Stimulated activated CD8-positive, alpha-beta memory T cell treated with anti-CD3 and anti-CD28 coated beads, Interleukin-15, amount 100 ng/mL, for 24 hours (primary cell): ENCODE measurements around the gene TROAP.
"Not testable (repeated sequence)": the region's sequence is repeated elsewhere in the genome, so short reads cannot be mapped to it uniquely, and the experiment has no call there.

Experiments
- DNase-seq: peaks from one replicate; pipeline ENCODE4 v3.0.0-alpha.2; 2020; ENCODE audit warnings: low read depth

Gene TROAP

DNA sequence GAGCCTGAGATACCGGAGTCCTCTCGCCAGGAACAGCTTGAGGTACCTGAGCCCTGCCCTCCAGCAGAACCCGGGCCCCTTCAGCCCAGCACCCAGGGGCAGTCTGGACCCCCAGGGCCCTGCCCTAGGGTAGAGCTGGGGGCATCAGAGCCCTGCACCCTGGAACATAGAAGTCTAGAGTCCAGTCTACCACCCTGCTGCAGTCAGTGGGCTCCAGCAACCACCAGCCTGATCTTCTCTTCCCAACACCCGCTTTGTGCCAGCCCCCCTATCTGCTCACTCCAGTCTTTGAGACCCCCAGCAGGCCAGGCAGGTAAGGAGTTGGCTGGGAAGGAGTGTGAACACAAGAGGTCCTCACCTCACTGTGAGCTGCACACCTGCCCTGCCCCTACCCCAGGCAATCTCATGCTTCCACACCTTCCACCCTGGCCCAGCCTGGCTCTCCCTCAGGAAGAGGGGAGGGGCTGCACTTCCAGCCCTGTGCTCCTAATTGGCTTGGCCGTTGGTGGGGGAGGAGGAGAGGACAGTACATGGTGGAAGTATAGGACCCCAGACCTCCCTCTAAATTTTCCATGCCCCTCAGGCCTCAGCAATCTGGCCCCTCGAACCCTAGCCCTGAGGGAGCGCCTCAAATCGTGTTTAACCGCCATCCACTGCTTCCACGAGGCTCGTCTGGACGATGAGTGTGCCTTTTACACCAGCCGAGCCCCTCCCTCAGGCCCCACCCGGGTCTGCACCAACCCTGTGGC is 7.8 kb downstream of the TROAP start:
- DNase-seq, result no peak

- DNase-seq, result no peak
Measured at GRCh38 chr12:49331380-49332222, 8.5 kb downstream of the TROAP start.

- no peak for DNase-seq
Measured at GRCh38 chr12:49332441-49332861, 9.4 kb downstream of the TROAP start.

DNA sequence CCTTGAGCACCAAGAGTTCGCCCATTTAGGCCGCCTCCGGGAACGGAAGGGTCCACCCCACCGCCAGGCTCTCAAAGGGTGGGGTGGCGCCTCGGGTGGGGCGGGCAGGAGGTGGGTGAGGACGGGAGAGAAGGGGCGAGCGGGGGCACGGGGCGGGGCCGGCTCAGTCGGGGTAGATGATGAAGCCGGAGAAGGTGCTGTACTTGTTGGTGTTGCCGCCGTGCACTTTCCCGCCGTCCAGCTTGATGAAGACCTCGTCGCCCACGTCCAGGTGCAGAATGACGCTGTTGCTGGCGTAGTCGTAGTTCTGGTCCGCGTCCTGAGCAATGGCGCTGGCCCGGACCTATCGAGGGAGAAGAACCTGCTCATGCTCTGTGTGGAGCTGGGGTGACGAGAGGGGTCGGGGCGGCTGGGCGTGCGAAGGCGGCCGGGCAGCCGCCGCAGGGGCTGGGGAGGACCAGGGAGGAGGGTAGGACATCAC is 9.9 kb downstream of the TROAP start:
- DNase-seq, result no peak

DNA sequence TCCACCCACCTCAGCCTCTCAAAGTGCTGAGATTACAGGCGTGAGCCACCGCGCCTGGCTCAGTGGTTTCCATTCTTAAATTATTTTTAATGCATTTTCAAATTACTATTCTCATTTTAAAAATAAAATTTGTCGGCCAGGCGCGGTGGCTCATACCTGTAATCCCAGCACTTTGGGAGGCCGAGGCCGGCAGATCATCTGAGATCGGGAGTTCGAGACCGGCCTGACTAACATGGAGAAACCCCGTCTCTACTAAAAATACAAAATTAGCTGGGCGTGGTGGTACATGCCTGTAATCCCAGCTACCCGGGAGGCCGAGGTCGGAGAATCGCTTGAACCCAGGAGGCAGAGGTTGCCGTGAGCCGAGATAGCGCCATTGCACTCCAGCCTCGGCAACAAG is 10.7 kb downstream of the TROAP start:
- DNase-seq, result not testable (repeated sequence)

DNA sequence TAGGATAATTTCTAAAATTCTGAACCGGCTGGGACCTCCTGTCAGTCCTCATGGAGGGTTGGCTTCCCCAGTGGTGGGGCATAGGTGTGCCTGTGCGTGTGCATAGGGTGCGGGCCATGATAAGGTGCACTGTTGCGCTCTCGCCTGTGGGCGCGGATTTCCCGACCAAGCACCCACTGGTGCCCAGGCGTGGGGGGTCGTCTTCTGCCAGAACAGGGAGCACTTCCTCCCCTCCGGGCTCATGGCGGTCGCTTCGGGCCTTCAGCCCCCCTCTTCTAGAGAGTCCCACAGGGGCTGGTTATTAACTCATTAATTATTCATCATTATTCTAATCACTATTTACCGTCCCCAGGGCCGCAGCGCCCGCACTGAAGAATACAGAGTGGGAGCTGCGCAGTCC is 11.2 kb downstream of the TROAP start:
- no peak for DNase-seq

DNA sequence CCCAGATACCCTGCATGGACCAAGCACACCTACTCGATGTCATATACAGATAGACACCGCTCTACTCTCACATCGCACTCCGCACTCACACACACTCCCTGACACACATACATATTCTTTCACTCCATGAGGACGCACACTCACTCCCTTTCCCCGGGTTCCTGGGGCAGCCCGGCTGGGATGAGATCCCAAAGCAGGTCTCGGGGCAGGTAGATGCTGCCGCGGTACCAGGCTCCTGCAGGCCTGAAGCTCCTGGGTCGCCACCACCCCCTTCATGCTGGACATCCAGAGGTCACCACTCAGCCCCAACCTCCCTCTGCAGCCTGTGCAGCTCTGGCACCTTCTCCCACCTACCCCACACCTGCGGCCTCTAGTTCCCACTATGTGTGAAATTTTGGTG is 11.6 kb downstream of the TROAP start:
- no peak for DNase-seq

DNA sequence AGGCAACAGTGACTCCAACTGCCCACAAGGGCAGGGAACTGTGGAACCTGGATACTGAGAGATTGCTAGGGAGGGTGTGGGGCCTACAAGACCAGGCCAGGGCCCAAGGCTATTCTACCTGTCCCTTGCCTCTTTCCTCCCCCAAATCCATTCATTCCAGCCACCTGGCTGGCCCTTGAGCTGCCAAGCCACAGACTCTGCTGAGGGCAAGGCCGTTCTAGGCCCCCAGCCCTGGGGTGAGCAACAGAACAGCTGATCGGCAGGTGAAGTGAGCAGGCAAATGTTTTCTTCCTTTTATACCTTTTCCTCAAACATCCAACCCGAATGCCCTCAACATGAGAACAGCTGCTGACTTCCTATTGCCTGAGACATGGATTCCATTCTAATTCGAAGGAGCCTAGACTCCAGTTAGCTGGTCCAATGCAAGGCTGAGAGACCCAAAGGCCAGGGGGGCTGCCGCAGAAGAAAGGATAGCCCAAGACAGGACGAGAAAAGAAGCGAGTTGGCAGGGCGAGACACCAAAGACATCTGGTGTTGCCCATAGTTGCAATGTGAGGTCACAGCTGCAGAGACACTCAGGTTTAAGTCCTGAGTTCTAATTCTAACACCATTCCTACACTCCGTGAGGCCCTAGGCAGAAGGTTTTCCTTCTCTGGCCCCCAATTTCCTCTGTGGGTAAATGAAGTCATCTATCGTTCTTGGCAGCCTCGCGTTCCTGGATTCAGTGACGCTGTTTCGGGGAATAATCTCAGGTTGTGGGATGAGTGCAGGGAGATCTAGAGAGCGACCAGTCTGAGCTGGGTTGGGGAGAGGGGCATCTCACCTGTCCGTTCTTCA is 12.3 kb downstream of the TROAP start:
- DNase-seq, result no peak

DNA sequence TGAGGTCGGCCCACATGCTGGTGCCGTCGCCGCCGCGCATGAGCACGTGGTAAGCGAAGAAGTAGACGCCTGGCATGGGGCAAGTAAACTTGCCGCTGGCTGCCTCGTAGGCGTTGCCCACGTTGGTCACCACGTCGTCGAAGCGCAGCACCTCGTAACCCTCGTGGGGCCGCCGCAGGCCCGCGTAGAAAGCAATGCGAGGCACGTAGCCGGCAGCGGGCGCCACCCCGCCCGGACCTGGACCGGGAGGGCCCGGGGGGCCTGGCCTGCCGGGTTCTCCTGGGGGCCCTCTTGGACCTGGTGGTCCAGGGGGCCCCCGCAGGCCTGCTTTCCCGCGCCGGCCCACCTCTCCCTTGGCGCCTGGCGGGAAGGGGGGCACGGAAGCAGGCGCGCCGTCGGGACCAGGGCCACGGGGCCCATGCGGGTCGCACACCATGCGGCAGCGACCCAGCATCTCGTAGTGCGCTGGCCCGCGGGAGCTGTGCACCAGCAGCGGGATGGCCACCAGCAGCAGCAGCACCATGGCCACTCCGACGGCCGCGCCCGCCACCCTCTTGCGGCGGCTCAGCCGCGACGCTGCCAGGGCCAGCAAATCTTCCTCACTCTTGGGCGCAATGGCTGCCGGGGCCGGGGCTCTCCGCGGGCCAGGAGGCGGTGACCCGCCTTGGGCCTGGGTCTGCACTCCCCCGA is 13.0 kb downstream of the TROAP start:
- DNase-seq, result no peak

DNA sequence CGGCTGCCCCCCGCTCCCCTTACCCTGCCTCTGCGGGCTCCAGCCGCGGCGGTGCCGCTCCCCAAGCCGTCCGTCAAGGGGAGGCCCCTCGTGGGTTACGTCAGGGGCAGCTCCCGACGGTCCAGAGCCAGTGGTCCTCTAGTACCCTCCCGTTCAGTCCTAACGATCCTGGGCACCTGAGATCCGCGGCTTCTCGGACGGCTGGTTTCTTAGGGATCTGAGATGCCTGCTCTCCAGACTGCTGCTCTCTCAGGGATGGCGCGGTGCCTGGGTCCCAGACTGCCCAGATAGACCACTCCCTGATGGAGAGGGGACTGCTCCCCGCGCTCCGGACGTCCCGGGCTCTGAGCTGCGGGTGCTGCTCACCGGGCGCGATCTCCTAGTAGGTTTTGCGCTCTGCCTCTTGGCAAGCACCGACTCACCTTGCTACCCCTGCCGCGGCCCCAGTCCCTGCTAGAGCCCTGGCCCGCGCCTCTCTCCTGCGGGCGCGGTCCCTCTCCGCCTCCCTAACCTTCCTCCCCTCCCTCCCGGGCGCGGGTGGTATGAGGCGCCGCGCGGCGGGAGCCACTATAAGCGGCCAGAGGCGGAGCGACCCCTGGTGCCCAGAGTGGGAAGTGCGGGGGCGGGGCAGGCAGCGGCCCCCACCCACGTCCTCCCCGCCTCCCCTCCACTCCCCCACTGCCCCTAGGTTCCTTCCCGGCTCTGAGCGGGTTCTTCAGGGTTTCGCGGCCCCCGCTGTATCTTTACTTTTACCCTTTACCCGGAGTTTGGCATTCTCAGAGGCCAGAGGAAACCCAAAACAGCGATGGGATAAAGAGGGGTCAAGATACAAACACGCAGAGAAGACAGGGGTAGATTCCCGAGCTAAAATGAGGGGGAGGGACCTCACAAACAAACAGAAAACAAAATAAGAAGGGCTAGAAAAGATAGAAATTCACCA is 13.9 kb downstream of the TROAP start, which contains the start of gene C1QL4:
Gene C1QL4 (minus strand): TSS at position 544 of the 940 bp plus-strand sequence. CDS start 711 bp downstream, outside the sequence.
- peak; percentile 87 for DNase-seq

DNA sequence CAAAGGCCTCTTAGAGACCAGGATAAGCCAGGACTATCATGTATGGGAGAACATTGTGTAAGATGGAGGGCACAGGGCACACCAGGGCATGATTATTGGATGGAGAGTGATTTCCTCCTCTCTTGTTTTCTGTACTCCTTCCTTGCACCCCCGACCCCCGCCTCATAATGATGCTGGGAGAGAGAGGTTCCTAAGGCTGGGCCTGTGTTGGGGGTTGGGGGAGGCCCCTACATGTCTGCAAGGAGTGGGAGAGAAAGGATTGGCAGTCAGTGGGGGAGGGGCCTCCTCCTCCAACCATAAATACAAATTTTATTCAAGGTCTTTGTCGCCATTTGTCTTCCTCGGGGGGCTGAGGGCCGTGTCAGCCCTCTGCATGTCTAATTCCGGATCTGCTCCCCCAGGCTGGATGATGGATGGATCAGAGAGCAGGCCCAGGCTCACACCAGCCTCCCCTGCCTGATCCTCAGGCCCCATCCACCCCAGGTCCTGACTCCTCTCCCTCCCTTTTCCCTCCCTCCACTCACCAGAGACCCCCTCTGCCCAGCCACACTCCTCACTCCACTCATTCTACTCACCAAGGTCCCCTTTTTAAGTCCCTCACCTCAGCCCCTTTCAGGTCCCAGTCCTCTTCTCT is 15.9 kb downstream of the TROAP start:
- DNase-seq, result no peak

DNA sequence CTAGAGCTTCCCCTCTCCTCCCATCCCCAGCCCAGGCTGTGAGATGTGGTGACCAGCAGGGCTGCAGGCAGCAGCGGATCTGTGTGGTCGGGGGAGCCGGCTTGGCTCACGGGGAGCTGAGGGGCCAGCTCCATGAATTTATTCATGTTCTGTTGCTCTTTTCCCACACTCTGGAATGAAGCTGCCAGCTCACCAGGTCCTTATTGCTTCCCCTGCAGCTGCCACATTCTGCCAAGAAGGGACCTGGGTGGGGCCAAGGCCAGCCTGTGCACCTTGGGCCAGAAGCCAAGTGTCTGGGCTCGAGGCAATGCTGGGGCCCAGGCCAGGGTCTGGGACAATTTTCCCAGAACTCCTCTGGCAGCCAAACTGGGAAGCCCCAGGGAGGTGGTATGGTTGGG is 16.4 kb downstream of the TROAP start:
- no peak for DNase-seq

DNA sequence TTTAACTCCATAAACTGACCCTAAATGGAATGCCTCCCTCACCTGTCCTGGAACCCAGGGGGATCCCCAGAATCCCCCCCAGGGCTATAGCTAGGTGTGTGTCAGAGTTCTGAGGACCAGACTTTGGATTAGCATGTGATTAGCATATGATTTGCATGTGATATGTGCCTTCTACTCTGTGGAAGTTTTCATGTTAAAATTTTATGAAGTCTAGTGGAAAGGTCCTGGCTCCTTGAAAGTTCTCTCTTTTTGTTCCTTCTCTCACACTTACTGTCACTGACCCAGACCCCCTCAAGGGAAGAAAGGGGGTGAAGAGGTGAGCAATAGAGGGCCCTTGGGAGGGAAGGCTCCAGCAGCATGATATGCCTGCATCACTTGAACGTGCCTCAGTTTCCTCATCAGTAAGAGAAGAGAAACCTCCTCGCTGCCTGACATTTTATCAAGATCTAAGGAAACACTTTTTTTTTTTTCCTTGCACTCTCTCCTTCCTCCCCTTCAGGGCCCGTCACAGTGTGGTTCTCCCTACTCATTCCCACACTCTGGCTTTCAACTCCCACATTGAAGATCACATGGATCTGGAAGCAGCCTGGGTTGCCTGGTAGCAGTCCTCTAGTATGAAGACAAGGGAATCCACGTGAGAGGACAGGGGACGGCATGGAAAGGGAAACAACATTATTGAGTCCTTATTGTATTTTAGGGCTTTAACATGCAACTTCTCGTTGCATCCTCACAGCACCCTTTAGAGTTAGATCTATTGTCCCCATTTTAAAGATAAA is 17.2 kb downstream of the TROAP start:
- DNase-seq, result no peak

DNA sequence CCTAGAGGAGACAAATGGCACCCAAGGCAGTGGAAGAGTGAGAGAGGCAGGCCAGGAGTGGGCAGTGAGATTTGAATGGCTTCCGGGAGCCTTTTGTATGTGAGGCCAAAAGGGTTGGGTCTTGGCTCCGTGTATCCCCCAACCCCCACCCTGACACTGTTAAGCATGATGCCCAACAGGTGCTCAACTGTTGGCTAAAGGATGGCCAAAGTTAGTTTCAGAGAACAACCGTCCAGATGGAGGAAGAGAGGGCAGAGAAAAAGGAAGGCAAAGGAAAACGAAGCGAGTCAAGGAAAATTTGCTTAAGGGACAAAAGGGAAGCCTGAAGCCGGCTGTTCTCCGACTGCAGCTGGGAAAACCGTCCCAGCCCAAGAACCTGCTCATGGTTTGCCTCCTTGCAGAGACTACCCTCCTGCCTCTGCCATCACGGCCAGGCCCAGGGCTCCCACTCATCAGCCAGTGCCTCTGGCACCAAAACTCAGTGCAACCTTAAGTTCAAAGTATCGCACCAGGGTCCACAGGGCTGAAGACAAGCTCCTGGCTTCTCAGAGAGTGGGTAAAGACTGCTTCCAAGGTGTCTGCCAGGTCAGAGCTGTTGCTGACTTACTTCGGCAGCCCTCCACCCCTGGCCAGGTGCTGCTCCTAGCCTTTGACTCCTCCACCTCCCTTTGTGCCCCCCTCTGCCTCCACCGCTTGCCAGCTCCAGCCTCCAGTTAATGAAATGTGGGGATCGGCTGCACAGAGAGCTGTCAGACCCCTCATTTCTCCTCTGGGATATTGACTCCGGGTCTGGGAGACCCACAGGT is 18.1 kb downstream of the TROAP start:
- no peak for DNase-seq

- DNase-seq, result no peak
Measured at GRCh38 chr12:49341777-49342065, 18.7 kb downstream of the TROAP start.

GRCh38 chr12:49342066-49342913 is 19.2 kb downstream of the TROAP start:
- DNase-seq, result peak; percentile 56

GRCh38 chr12:49342914-49343731 is 20.1 kb downstream of the TROAP start:
- no peak for DNase-seq
